ENCODE data around the gene PCNX3.

PCNX3 gene

DNA sequence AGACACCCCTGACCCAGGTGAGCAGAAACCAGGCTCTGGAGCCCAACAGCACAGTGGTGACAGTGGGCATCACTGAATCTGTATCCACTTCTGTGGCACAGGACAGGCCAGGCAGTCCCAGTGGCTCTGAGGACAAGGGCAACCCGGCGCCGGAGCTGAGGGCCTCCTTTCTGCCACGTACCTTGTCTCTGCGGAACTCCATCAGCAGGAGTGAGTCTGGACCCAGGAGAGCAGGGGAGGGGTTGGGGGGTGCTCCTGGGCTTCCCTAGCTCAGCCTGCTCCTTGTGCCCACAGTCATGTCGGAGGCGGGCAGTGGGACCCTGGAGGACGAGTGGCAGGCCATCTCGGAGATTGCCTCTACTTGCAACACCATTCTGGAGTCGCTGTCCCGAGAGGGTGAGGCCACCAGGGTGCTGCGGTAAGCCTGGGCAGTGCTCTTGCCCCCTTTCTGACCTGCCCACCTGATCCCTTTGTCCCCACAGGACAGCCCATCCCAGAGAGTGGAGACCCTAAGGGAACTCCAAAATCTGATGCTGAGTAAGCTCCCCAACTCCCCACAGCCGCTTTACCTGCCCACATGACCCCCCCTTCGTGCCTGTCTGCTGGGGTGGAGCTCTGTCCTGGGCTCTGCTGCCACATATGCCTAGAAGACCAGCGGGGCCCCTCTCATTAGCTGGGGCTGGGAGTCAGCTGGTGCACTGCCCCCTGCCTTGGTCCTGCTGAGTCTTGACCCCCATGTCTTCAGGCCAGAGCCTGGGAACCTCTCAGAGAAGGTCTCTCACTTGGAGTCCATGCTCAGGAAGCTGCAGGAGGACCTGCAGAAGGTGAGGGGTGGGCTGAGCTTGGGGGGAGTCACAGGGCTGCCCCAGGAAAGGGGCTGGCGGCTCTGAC lies 34.3 kb downstream of the PCNX3 start:
- Histone ChIP-seq H3F3A (ENCODE audit: low read depth) (peaks cover 8% of the 10 kb centered on the region), H3K36me3 (ENCODE audit: insufficient read depth, low read length) (peaks cover 9% of the 10 kb centered on the region; the same call in 1 of the 2 replicates), H3K4me3 (ENCODE audit: low read length, poor library complexity, severe bottlenecking) (no peak overlapping the region), H3K9me2 (replicated peaks; ENCODE audit: low read depth, low read length) (no peaks in the 10 kb centered on the region), H3K27me3 (ENCODE audit: insufficient read depth, low read length, poor library complexity, severe bottlenecking) (no peaks in the 10 kb centered on the region), H3K4me2 (ENCODE audit: low read depth, low read length, poor library complexity, severe bottlenecking) (no peak overlapping the region), H2AFZ (ENCODE audit: low read length) (no peak overlapping the region), H3K9ac (ENCODE audit: low read depth, low read length, poor library complexity, severe bottlenecking) (no peak overlapping the region), H4K20me1 (ENCODE audit: insufficient read depth, low read length, poor library complexity, severe bottlenecking) (no peaks in the 10 kb centered on the region), H3K9me3 (ENCODE audit: insufficient read depth, low read depth, low read length) (no peaks in the 10 kb centered on the region), H3K4me1 (ENCODE audit: insufficient read depth, low read length, poor library complexity, severe bottlenecking) (peaks cover 25% of the 10 kb centered on the region), H3K79me2 (ENCODE audit: insufficient read depth, low read length) (peaks cover 13% of the 10 kb centered on the region; the same call in 1 of the 2 replicates)
- TF ChIP-seq EZH2phosphoT487 (IDR thresholded peaks at IDR 0.05; ENCODE audit: borderline replicate concordance) = no peak
- TF ChIP-seq, protein P1, sequence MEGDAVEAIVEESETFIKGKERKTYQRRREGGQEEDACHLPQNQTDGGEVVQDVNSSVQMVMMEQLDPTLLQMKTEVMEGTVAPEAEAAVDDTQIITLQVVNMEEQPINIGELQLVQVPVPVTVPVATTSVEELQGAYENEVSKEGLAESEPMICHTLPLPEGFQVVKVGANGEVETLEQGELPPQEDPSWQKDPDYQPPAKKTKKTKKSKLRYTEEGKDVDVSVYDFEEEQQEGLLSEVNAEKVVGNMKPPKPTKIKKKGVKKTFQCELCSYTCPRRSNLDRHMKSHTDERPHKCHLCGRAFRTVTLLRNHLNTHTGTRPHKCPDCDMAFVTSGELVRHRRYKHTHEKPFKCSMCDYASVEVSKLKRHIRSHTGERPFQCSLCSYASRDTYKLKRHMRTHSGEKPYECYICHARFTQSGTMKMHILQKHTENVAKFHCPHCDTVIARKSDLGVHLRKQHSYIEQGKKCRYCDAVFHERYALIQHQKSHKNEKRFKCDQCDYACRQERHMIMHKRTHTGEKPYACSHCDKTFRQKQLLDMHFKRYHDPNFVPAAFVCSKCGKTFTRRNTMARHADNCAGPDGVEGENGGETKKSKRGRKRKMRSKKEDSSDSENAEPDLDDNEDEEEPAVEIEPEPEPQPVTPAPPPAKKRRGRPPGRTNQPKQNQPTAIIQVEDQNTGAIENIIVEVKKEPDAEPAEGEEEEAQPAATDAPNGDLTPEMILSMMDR (conservative IDR thresholded peaks at IDR 0.05; ENCODE audit: low read length) = no peak

DNA sequence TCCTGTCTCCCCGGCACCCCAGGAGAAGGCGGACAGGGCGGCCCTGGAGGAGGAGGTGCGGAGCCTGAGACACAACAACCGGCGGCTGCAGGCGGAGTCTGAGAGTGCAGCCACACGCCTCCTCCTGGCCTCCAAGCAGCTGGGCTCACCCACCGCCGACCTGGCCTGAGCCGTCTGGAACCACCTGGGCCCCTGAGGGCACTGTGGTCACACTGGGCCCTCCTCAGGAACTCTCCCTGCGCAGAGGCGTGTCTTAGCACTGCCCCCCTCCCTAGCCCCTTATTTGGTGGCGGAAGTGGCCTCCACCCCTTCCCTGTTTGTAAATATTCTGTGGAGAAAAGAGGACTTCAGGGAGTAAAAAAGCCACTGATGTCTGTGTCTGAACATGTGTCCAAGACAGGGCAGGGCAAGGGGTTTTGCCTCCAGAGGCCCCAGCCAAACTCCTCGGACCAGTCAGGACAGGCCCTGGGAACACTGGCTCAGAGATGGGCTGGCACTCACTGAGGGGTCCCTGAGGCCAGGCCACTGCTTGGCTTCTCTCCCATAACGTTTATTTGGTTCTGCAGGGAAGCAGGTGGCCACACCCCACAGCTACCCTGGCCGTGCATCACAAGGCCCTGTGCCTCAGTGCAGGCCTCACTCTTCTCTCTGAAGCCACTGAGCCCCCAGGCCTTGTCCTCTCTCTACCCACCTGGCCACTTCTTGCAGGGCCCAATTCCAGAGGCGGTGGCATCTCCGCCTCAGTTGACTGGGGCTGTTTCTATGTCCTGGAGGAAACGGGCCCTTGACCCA lies 35.2 kb downstream of the PCNX3 start:
- H3K79me2 ChIP-seq (ENCODE audit: insufficient read depth, low read length) = peaks cover 15% of the 10 kb centered on the region; the same call in 1 of the 2 replicates
- peaks cover 8% of the 10 kb centered on the region for H3F3A ChIP-seq (ENCODE audit: low read depth)
- H3K36me3 ChIP-seq (ENCODE audit: insufficient read depth, low read length) = peaks cover 17% of the 10 kb centered on the region; the same call in 1 of the 2 replicates
- no peak overlapping the region for H3K4me2 ChIP-seq (ENCODE audit: low read depth, low read length, poor library complexity, severe bottlenecking)
- peaks cover 25% of the 10 kb centered on the region for H3K4me1 ChIP-seq (ENCODE audit: insufficient read depth, low read length, poor library complexity, severe bottlenecking)
- no peak overlapping the region for H3K4me3 ChIP-seq (ENCODE audit: low read length, poor library complexity, severe bottlenecking)
- H3K9me2 ChIP-seq (replicated peaks; ENCODE audit: low read depth, low read length) = no peaks in the 10 kb centered on the region
- H4K20me1 ChIP-seq (ENCODE audit: insufficient read depth, low read length, poor library complexity, severe bottlenecking) = no peaks in the 10 kb centered on the region
- H3K27me3 ChIP-seq (ENCODE audit: insufficient read depth, low read length, poor library complexity, severe bottlenecking) = no peaks in the 10 kb centered on the region
- no peak for TF ChIP-seq EZH2phosphoT487 (IDR thresholded peaks at IDR 0.05; ENCODE audit: borderline replicate concordance)
- TF ChIP-seq, protein P1 (conservative IDR thresholded peaks at IDR 0.05; ENCODE audit: low read length) = no peak
- H3K9me3 ChIP-seq (ENCODE audit: insufficient read depth, low read depth, low read length) = no peaks in the 10 kb centered on the region
- no peak overlapping the region for H2AFZ ChIP-seq (ENCODE audit: low read length)
- no peak overlapping the region for H3K9ac ChIP-seq (ENCODE audit: low read depth, low read length, poor library complexity, severe bottlenecking)

DNA sequence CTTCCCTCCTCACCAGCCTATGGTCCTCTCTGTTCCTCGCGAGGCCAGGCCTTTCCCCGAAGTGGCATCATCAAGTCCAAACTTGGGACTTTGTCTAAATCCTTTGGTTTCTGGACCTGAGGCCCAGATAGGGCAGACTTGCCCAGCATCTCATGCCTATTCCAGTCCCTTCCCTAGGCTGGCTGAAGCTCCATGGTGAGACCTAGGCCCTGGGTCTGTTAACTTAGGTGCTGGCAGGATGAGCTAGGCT lies 35.7 kb downstream of the PCNX3 start:
- H3K4me3 ChIP-seq (ENCODE audit: low read length, poor library complexity, severe bottlenecking) = no peak overlapping the region
- peaks cover 25% of the 10 kb centered on the region for H3K4me1 ChIP-seq (ENCODE audit: insufficient read depth, low read length, poor library complexity, severe bottlenecking)
- H3K27me3 ChIP-seq (ENCODE audit: insufficient read depth, low read length, poor library complexity, severe bottlenecking) = no peaks in the 10 kb centered on the region
- TF ChIP-seq, protein P1 (conservative IDR thresholded peaks at IDR 0.05; ENCODE audit: low read length) = no peak
- TF ChIP-seq EZH2phosphoT487 (IDR thresholded peaks at IDR 0.05; ENCODE audit: borderline replicate concordance) = no peak
- no peak overlapping the region for H3K4me2 ChIP-seq (ENCODE audit: low read depth, low read length, poor library complexity, severe bottlenecking)
- H2AFZ ChIP-seq (ENCODE audit: low read length) = no peak overlapping the region
- no peaks in the 10 kb centered on the region for H3K9me2 ChIP-seq (replicated peaks; ENCODE audit: low read depth, low read length)
- H4K20me1 ChIP-seq (ENCODE audit: insufficient read depth, low read length, poor library complexity, severe bottlenecking) = no peaks in the 10 kb centered on the region
- H3K36me3 ChIP-seq (ENCODE audit: insufficient read depth, low read length) = peaks cover 22% of the 10 kb centered on the region; the same call in 1 of the 2 replicates
- peak overlapping the region; percentile 93 for H3K9ac ChIP-seq (ENCODE audit: low read depth, low read length, poor library complexity, severe bottlenecking)
- peaks cover 15% of the 10 kb centered on the region; the same call in 1 of the 2 replicates for H3K79me2 ChIP-seq (ENCODE audit: insufficient read depth, low read length)
- H3F3A ChIP-seq (ENCODE audit: low read depth) = peaks cover 8% of the 10 kb centered on the region
- H3K9me3 ChIP-seq (ENCODE audit: insufficient read depth, low read depth, low read length) = no peaks in the 10 kb centered on the region
